Measurements from ENCODE around the gene FBN1.

DNA sequence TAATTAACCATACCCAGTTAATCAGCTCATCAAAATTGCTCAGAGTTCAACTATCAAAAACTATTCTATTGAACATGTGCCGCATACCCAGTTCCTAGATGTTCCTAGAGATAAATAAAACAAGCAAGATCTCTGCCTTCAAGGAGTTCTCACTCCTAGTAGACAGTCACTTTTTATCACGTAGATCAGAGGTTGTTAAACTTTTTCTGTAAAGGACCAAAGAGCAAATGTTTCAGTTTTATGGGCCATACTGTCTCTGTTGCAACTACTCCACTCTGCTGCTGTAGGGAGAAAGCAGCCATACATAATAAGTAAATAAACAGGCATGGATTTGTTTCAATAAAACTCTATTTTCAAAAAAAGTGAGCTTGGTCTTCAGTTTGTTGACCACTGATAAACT lies 7.9 kb downstream of the FBN1 start:
- TF ChIP-seq, protein P1, sequence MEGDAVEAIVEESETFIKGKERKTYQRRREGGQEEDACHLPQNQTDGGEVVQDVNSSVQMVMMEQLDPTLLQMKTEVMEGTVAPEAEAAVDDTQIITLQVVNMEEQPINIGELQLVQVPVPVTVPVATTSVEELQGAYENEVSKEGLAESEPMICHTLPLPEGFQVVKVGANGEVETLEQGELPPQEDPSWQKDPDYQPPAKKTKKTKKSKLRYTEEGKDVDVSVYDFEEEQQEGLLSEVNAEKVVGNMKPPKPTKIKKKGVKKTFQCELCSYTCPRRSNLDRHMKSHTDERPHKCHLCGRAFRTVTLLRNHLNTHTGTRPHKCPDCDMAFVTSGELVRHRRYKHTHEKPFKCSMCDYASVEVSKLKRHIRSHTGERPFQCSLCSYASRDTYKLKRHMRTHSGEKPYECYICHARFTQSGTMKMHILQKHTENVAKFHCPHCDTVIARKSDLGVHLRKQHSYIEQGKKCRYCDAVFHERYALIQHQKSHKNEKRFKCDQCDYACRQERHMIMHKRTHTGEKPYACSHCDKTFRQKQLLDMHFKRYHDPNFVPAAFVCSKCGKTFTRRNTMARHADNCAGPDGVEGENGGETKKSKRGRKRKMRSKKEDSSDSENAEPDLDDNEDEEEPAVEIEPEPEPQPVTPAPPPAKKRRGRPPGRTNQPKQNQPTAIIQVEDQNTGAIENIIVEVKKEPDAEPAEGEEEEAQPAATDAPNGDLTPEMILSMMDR (IDR thresholded peaks at IDR 0.05), result no peak
- TF ChIP-seq POLR2A (IDR thresholded peaks at IDR 0.05) (no peak), POLR2AphosphoS5 (IDR thresholded peaks at IDR 0.05; ENCODE audit: insufficient read depth in 1 of 2, low read depth in 1 of 2) (no peak)

Data from vagina (tissue), 2 donors.